Lower leg skin (tissue), 4 donors: ENCODE data around the gene CRYBG2. TPM values are rescaled to one million over a fixed set of nuclear protein-coding genes. Genes with fewer than 3 reads are reported as not detected.
"Not testable (repeated sequence)": the region's sequence is repeated elsewhere in the genome, so short reads cannot be mapped to it uniquely, and the experiment has no call there.

Source experiments
- DNase-seq, 2 donors: peaks; one replicate each; pipeline ENCODE4 v3.0.0-alpha.2; 2019; ENCODE audit warnings: low spot score in 2 of 2
- H3K4me3 ChIP-seq: fragments of 200-600 bp; sonication (generic); 2 replicates; pipeline ENCODE4 v1.5.1; 2017; ENCODE audit warnings: mild to moderate bottlenecking, low read depth; ENCODE audit not compliant: poor library complexity, severe bottlenecking
- CTCF ChIP-seq, 3 donors: fragments of 450-650 bp; IDR thresholded peaks; one replicate each; pipeline ENCODE4 v1.5.1; 2016; ENCODE audit warnings: antibody characterized with exemption in 3 of 3, mild to moderate bottlenecking in 3 of 3, moderate library complexity in 2 of 3
- POLR2A ChIP-seq, 2 donors: fragments of 450-650 bp; IDR thresholded peaks; one replicate each; pipeline ENCODE4 v1.6.1; 2016 to 2017; ENCODE audit warnings: antibody characterized with exemption in 2 of 2, mild to moderate bottlenecking in 1 of 2, moderate library complexity in 1 of 2
- WGBS, 2 donors: methylation state at CpG; one replicate each; pipeline ENCODE4 v1.1.5; 2018; 5-methylcytosine and 5-hydroxymethylcytosine counted together
- intact Hi-C: fragments of 100-400 bp; cut with DNase I; formaldehyde crosslinking; loops from one replicate; pipeline ENCODE4 v1.15.0; 2023; ENCODE audit warnings: low total_unique reads
- total RNA-seq, 4 donors: library from RNA; depleted of rRNA; stranded (reverse); fragments of >200 nt; gene quantifications; one replicate each; pipeline ENCODE4 v1.1.0, GENCODE V29; 2016

The CRYBG2 gene
- total RNA-seq, 4 donors from 2014 or later = 52.3 to 104 (median 56.9) TPM

GRCh38 chr1:26335774-26336476 is 18.0 kb downstream of the CRYBG2 start:
- H3K4me3 ChIP-seq = peak overlapping the region; percentile 35
- WGBS, 2 donors = 4% methylated on average over 34 to 41 of the region's 41 CpGs
- intact Hi-C loops = no loop called here
- no peak for DNase-seq
- TF ChIP-seq CTCF (IDR thresholded peaks at IDR 0.05) (no peak), POLR2A (IDR thresholded peaks at IDR 0.05) (no peak)

GRCh38 chr1:26333312-26333711 is 20.6 kb downstream of the CRYBG2 start:
- WGBS, 2 donors = 86 to 90% methylated on average over 8 of the region's 8 CpGs
- intact Hi-C loops, DNase-seq, H3K4me3 ChIP-seq: not testable (repeated sequence)

GRCh38 chr1:26330276-26330675 is 23.7 kb downstream of the CRYBG2 start:
- DNase-seq = no peak
- TF ChIP-seq POLR2A (IDR thresholded peaks at IDR 0.05) (no peak), CTCF (IDR thresholded peaks at IDR 0.05) (no peak)
- no peak overlapping the region for H3K4me3 ChIP-seq
- intact Hi-C loops = no loop called here
- 88 to 90% methylated on average over 5 of the region's 5 CpGs for WGBS, 2 donors

DNA sequence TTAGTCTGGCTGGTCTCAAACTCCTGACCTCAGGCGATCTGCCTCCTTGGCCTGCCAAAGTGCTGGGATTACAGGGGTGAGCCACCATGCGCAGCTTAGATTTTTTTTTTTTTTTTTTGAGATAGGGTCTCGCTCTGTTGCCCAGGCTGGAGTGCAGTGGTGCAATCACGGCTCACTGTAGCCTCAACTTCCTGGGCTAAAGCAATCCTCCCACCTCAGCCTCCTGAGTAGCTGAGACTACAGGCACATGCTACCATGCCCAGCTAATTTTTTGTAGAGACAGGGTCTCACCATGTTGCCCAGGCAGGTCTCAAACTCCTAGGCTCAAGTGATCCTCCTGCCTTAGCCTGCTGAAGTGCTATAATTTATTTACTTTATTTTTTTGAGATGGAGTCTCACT is 24.6 kb downstream of the CRYBG2 start:
- WGBS, 2 donors = 94 to 98% methylated on average over 4 of the region's 4 CpGs
- H3K4me3 ChIP-seq = not testable (repeated sequence)
- intact Hi-C loops = loop anchor here (10.0 kb wide), 2 partner anchors 85 to 155 kb away; partner anchors contain the start of genes CNKSR1, LIN28A and ZNF593OS

GRCh38 chr1:26328597-26328996 is 25.3 kb downstream of the CRYBG2 start:
- intact Hi-C loops = loop anchor here (10.0 kb wide), 2 partner anchors 86 to 154 kb away; partner anchors contain the start of genes CNKSR1, LIN28A and ZNF593OS

More for the DNA sequence above, 24.6 kb downstream of the CRYBG2 start:
- not testable (repeated sequence) for DNase-seq

DNA sequence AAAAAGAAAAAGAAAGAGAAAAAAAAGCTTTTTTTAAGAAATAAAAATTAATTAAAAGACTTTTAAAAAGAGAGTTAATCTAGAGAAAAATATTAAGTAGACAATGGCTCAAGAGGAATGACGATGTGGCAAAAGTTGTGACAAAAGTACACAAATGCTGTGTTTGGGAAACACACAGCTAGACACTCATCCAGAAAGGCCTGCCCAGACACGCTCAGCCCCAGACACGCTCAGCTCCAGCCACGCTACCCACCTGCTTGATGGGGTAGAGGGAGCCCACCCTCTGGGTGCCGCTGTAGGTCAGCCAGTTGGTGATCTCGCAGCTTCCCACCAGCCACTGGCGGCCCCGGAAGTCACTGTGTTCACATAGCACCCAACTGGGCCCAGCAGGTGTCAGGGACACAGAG is 26.0 kb downstream of the CRYBG2 start:
- TF ChIP-seq CTCF (IDR thresholded peaks at IDR 0.05) (no peak), POLR2A (IDR thresholded peaks at IDR 0.05) (no peak)
- intact Hi-C loops = loop anchor here (10.0 kb wide), 2 partner anchors 87 to 153 kb away; partner anchors contain the start of genes CNKSR1, LIN28A and ZNF593OS
- no peak for DNase-seq
- H3K4me3 ChIP-seq = no peak overlapping the region
- WGBS, 2 donors = 71 to 72% methylated on average over 5 to 8 of the region's 8 CpGs

More at GRCh38 chr1:26328597-26328996, 25.3 kb downstream of the CRYBG2 start:
- WGBS, 2 donors = 64 to 83% methylated on average over 8 of the region's 8 CpGs
- DNase-seq = no peak
- no peak overlapping the region for H3K4me3 ChIP-seq
- TF ChIP-seq CTCF (IDR thresholded peaks at IDR 0.05) (no peak), POLR2A (IDR thresholded peaks at IDR 0.05) (no peak)
